Fibroblast of lung (primary cell): Measurements from ENCODE around the gene TAT.

Experiments
- CTCF ChIP-seq, 2 donors: IDR thresholded peaks in 1 of 2; conservative IDR thresholded peaks in 1 of 2; 1 replicate in 1 of 2; 2 replicates in 1 of 2; pipeline ENCODE4 v1.5.1; 2011 to 2012; ENCODE audit warnings: low read length in 2 of 2, control low read depth in 1 of 2, inconsistent platforms in 1 of 2, low read depth in 1 of 2, mild to moderate bottlenecking in 1 of 2
- EZH2 ChIP-seq: IDR thresholded peaks from 2 replicates; pipeline ENCODE4 v1.5.1; 2012; ENCODE audit warnings: low read length, control low read depth, mild to moderate bottlenecking; ENCODE audit errors: missing control alignments

DNA sequence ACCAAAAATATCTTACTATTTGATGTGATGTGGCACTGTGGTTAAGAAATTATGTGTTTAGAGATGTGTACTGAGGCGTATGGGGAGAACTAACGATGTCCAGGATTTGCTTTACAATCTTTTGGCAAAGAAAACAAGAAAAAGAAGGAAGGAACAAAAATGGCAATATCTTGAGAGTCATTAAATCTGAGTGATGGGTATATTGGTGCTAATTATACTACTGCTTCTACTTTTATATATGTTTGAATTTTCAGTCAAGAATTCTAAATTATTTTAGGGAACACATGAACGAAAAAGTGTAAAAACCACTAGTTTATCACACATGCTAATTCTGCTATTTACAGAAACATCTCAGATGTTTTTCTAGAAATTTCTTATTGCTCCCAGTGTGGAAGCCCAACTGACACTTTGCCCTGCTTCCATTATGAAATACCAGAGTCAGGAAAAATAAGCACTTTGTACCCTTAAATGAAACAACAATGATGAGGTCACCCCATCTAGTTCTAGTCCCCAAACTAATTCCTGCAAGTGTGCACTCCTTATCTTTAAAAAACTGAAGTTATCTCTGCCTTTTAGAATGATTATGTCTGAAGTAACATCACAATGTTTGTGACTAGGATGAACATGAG, 18.8 kb downstream of the TAT start:
- no peak for TF ChIP-seq CTCF (conservative IDR thresholded peaks at IDR 0.05 in 1 of 2, IDR thresholded peaks at IDR 0.05 in 1 of 2; ENCODE audit: low read depth in 1 of 2, low read length in 2 of 2)
- TF ChIP-seq EZH2 = no peak
